Measurements from ENCODE around the gene PPFIA3. TPM values are rescaled to one million over a fixed set of nuclear protein-coding genes. Genes with fewer than 3 reads are reported as not detected.
A peak's percentile ranks its signal among the peaks of the same experiment; 100 is the strongest.

PPFIA3 gene
- total RNA-seq, 1 donor from 2014 or later, result 17.8 TPM

- peaks cover 8% of the 10 kb centered on the region for H3K4me1 Mint-ChIP-seq (ENCODE audit: unreplicated experiment)
- H3K27ac Mint-ChIP-seq, result no peak overlapping the region
- no peak for TF ChIP-seq CTCF (conservative IDR thresholded peaks at IDR 0.05)
- H3K9me3 Mint-ChIP-seq, result no peaks in the 10 kb centered on the region
- H3K36me3 Mint-ChIP-seq, result peaks cover 18% of the 10 kb centered on the region
- no peak overlapping the region for H3K4me3 Mint-ChIP-seq
- no peaks in the 10 kb centered on the region for H3K27me3 Mint-ChIP-seq
- DNase-seq (ENCODE audit: extremely low spot score, unreplicated experiment), result no peak
These were observed 20.5 kb upstream of the PPFIA3 start for GRCh38 chr19:49098795-49099194.

GRCh38 chr19:49101160-49101559 is 18.2 kb upstream of the PPFIA3 start:
- no peak for TF ChIP-seq CTCF (conservative IDR thresholded peaks at IDR 0.05)
- H3K27ac Mint-ChIP-seq, result no peak overlapping the region
- H3K36me3 Mint-ChIP-seq, result peaks cover 24% of the 10 kb centered on the region
- no peak overlapping the region for H3K4me3 Mint-ChIP-seq
- H3K27me3 Mint-ChIP-seq, result no peaks in the 10 kb centered on the region
- H3K9me3 Mint-ChIP-seq, result no peaks in the 10 kb centered on the region
- H3K4me1 Mint-ChIP-seq (ENCODE audit: unreplicated experiment), result peaks cover 19% of the 10 kb centered on the region
- DNase-seq (ENCODE audit: extremely low spot score, unreplicated experiment), result no peak

- Mint-ChIP-seq H3K9me3 (no peaks in the 10 kb centered on the region), H3K27ac (no peak overlapping the region), H3K4me3 (no peak overlapping the region), H3K36me3 (peaks cover 34% of the 10 kb centered on the region), H3K27me3 (no peaks in the 10 kb centered on the region), H3K4me1 (ENCODE audit: unreplicated experiment) (peaks cover 24% of the 10 kb centered on the region)
- no peak for DNase-seq (ENCODE audit: extremely low spot score, unreplicated experiment)
- no peak for TF ChIP-seq CTCF (conservative IDR thresholded peaks at IDR 0.05)
These were observed 17.0 kb upstream of the PPFIA3 start for GRCh38 chr19:49102303-49102702.

GRCh38 chr19:49103331-49104085 is 15.8 kb upstream of the PPFIA3 start:
- peaks cover 33% of the 10 kb centered on the region for H3K36me3 Mint-ChIP-seq
- no peaks in the 10 kb centered on the region for H3K9me3 Mint-ChIP-seq
- TF ChIP-seq CTCF (conservative IDR thresholded peaks at IDR 0.05), result no peak
- no peaks in the 10 kb centered on the region for H3K27me3 Mint-ChIP-seq
- H3K4me1 Mint-ChIP-seq (ENCODE audit: unreplicated experiment), result peaks cover 19% of the 10 kb centered on the region
- H3K27ac Mint-ChIP-seq, result no peak overlapping the region
- DNase-seq (ENCODE audit: extremely low spot score, unreplicated experiment), result no peak
- no peak overlapping the region for H3K4me3 Mint-ChIP-seq

GRCh38 chr19:49104229-49104864 is 15.0 kb upstream of the PPFIA3 start:
- Mint-ChIP-seq H3K27ac (peak overlapping the region; percentile 43), H3K36me3 (peaks cover 39% of the 10 kb centered on the region)
- DNase-seq (ENCODE audit: extremely low spot score, unreplicated experiment), result no peak

More at GRCh38 chr19:49104229-49104864, 15.0 kb upstream of the PPFIA3 start:
- Mint-ChIP-seq H3K27me3 (no peaks in the 10 kb centered on the region), H3K4me1 (ENCODE audit: unreplicated experiment) (peaks cover 27% of the 10 kb centered on the region), H3K9me3 (no peaks in the 10 kb centered on the region), H3K4me3 (no peak overlapping the region)
- TF ChIP-seq CTCF (conservative IDR thresholded peaks at IDR 0.05), result no peak

Measured in type B pancreatic cell (in vitro differentiated cells).